ENCODE results near the gene ZFYVE9.

ZFYVE9 gene

GRCh38 chr1:52235646-52236045 is 93.8 kb downstream of the ZFYVE9 start:
- TF ChIP-seq, protein P1, sequence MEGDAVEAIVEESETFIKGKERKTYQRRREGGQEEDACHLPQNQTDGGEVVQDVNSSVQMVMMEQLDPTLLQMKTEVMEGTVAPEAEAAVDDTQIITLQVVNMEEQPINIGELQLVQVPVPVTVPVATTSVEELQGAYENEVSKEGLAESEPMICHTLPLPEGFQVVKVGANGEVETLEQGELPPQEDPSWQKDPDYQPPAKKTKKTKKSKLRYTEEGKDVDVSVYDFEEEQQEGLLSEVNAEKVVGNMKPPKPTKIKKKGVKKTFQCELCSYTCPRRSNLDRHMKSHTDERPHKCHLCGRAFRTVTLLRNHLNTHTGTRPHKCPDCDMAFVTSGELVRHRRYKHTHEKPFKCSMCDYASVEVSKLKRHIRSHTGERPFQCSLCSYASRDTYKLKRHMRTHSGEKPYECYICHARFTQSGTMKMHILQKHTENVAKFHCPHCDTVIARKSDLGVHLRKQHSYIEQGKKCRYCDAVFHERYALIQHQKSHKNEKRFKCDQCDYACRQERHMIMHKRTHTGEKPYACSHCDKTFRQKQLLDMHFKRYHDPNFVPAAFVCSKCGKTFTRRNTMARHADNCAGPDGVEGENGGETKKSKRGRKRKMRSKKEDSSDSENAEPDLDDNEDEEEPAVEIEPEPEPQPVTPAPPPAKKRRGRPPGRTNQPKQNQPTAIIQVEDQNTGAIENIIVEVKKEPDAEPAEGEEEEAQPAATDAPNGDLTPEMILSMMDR (IDR thresholded peaks at IDR 0.05; ENCODE audit: borderline replicate concordance, insufficient read depth, low read depth, low read length), result no peak
- H3K4me3 ChIP-seq (ENCODE audit: low read depth, low read length), result no peak overlapping the region

DNA sequence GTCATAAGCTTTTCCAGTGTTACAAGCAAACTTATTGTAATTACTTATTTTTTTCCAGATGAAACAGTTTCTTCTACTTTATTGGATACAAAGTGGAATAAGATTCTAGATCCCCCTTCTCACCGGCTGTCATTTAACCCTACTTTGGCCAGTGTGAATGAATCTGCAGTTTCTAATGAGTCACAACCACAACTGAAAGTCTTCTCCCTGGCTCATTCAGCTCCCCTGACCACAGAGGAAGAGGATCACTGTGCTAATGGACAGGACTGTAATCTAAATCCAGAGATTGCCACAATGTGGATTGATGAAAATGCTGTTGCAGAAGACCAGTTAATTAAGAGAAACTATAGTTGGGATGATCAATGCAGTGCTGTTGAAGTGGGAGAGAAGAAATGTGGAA is 95.5 kb downstream of the ZFYVE9 start:
- no peak overlapping the region for H3K4me3 ChIP-seq (ENCODE audit: low read depth, low read length)
- TF ChIP-seq, protein P1 (IDR thresholded peaks at IDR 0.05; ENCODE audit: borderline replicate concordance, insufficient read depth, low read depth, low read length), result no peak

- TF ChIP-seq, protein P1 (IDR thresholded peaks at IDR 0.05; ENCODE audit: borderline replicate concordance, insufficient read depth, low read depth, low read length), result no peak
- H3K4me3 ChIP-seq (ENCODE audit: low read depth, low read length), result no peak overlapping the region
Observed at GRCh38 chr1:52238474-52238873, 96.6 kb downstream of the ZFYVE9 start.

GRCh38 chr1:52238887-52239707 is 97.2 kb downstream of the ZFYVE9 start:
- no peak overlapping the region for H3K4me3 ChIP-seq (ENCODE audit: low read depth, low read length)
- TF ChIP-seq, protein P1 (IDR thresholded peaks at IDR 0.05; ENCODE audit: borderline replicate concordance, insufficient read depth, low read depth, low read length), result no peak

GRCh38 chr1:52239708-52240001 is 97.8 kb downstream of the ZFYVE9 start:
- TF ChIP-seq, protein P1 (IDR thresholded peaks at IDR 0.05; ENCODE audit: borderline replicate concordance, insufficient read depth, low read depth, low read length), result no peak
- H3K4me3 ChIP-seq (ENCODE audit: low read depth, low read length), result no peak overlapping the region

- no peak overlapping the region for H3K4me3 ChIP-seq (ENCODE audit: low read depth, low read length)
- TF ChIP-seq, protein P1 (IDR thresholded peaks at IDR 0.05; ENCODE audit: borderline replicate concordance, insufficient read depth, low read depth, low read length), result no peak
Observed at GRCh38 chr1:52240592-52241210, 98.8 kb downstream of the ZFYVE9 start.

Data from GM12875 (cell line).